RWPE2 (cell line): ENCODE results near the gene RWDD2A.
A peak's percentile ranks its signal among the peaks of the same experiment; 100 is the strongest.

ENCODE experiments used
- ATAC-seq: fragments of 200-7000 bp; cut with Tn5 transposase; 3 replicates; pipeline ENCODE4 v1.9.1; 2021; ENCODE audit warnings: low read depth
- DNase-seq: peaks from one replicate; pipeline ENCODE4 v3.0.0-alpha.2; 2020; ENCODE audit warnings: low spot score
- H3K27ac ChIP-seq: fragments of 450-650 bp; 2 replicates; pipeline ENCODE4 v1.5.1; 2017; ENCODE audit warnings: mild to moderate bottlenecking; ENCODE audit not compliant: poor library complexity, severe bottlenecking
- H3K27me3 ChIP-seq: fragments of 250-450 bp; sonication (Bioruptor Pico); 2 replicates; pipeline ENCODE4 v1.5.1; 2021; ENCODE audit warnings: mild to moderate bottlenecking, moderate library complexity; ENCODE audit not compliant: insufficient read depth, poor library complexity, severe bottlenecking
- H3K36me3 ChIP-seq: fragments of 250-450 bp; sonication (Bioruptor Pico); 2 replicates; pipeline ENCODE4 v1.5.1; 2020; ENCODE audit warnings: low read depth, mild to moderate bottlenecking, moderate library complexity
- H3K4me1 ChIP-seq: fragments of 250-450 bp; sonication (Bioruptor Pico); 2 replicates; pipeline ENCODE4 v1.5.1; 2021; ENCODE audit warnings: mild to moderate bottlenecking, moderate library complexity; ENCODE audit not compliant: insufficient read depth, poor library complexity, severe bottlenecking
- H3K4me3 ChIP-seq: fragments of 250-450 bp; sonication (Bioruptor Pico); 2 replicates; pipeline ENCODE4 v1.5.1; 2021; ENCODE audit warnings: mild to moderate bottlenecking, moderate library complexity; ENCODE audit not compliant: severe bottlenecking
- H3K9me3 ChIP-seq: fragments of 250-450 bp; sonication (Bioruptor Pico); 2 replicates; pipeline ENCODE4 v1.5.1; 2021; ENCODE audit warnings: mild to moderate bottlenecking, moderate library complexity; ENCODE audit not compliant: severe bottlenecking
- CTCF ChIP-seq: fragments of 450-650 bp; IDR thresholded peaks from one replicate; pipeline ENCODE4 v1.5.1; 2017; ENCODE audit warnings: mild to moderate bottlenecking, moderate library complexity; ENCODE audit not compliant: poor library complexity, severe bottlenecking

RWDD2A gene

GRCh38 chr6:83193747-83194566 is 800 bp downstream of the RWDD2A start:
- H3K36me3 ChIP-seq: peaks cover 38% of the 10 kb centered on the region
- no peak overlapping the region for H3K27ac ChIP-seq
- no peaks in the 10 kb centered on the region for H3K27me3 ChIP-seq
- peak overlapping the region; percentile 89 for H3K4me3 ChIP-seq
- peaks cover 9% of the 10 kb centered on the region for H3K4me1 ChIP-seq
- TF ChIP-seq CTCF: no peak
- no peak for DNase-seq
- no peaks in the 10 kb centered on the region for H3K9me3 ChIP-seq
- ATAC-seq: peak; percentile 48

GRCh38 chr6:83198486-83199172 is 5.5 kb downstream of the RWDD2A start:
- ATAC-seq: no peak

GRCh38 chr6:83199173-83199862 is 6.2 kb downstream of the RWDD2A start:
- Histone ChIP-seq H3K36me3 (peaks cover 19% of the 10 kb centered on the region), H3K4me3 (no peak overlapping the region), H3K4me1 (peaks cover 17% of the 10 kb centered on the region), H3K27ac (no peak overlapping the region), H3K9me3 (no peaks in the 10 kb centered on the region), H3K27me3 (no peaks in the 10 kb centered on the region)
- DNase-seq: no peak
- TF ChIP-seq CTCF: no peak
- ATAC-seq: no peak

More at GRCh38 chr6:83198486-83199172, 5.5 kb downstream of the RWDD2A start:
- H3K4me3 ChIP-seq: no peak overlapping the region
- H3K27ac ChIP-seq: no peak overlapping the region
- TF ChIP-seq CTCF: no peak
- H3K36me3 ChIP-seq: peaks cover 19% of the 10 kb centered on the region
- H3K4me1 ChIP-seq: peaks cover 17% of the 10 kb centered on the region
- H3K9me3 ChIP-seq: no peaks in the 10 kb centered on the region
- no peak for DNase-seq
- H3K27me3 ChIP-seq: no peaks in the 10 kb centered on the region

- ATAC-seq: peak; percentile 95
- Histone ChIP-seq H3K9me3 (no peaks in the 10 kb centered on the region), H3K27ac (no peak overlapping the region), H3K36me3 (peaks cover 17% of the 10 kb centered on the region), H3K4me3 (no peak overlapping the region), H3K4me1 (peaks cover 17% of the 10 kb centered on the region), H3K27me3 (no peaks in the 10 kb centered on the region)
- DNase-seq: no peak
- no peak for TF ChIP-seq CTCF
Measured at GRCh38 chr6:83199863-83200225, 6.7 kb downstream of the RWDD2A start.
